Hepatocyte (in vitro differentiated cells): ENCODE data around the gene C11orf91.

Experiments used
- CTCF ChIP-seq: fragments of 200-600 bp; sonication (generic); IDR thresholded peaks from 2 replicates; pipeline ENCODE4 v1.5.1; 2016; ENCODE audit warnings: antibody characterized with exemption, mild to moderate bottlenecking; ENCODE audit not compliant: poor library complexity
- EZH2 ChIP-seq: fragments of 200-600 bp; sonication (generic); IDR thresholded peaks from 2 replicates; pipeline ENCODE4 v1.6.1; 2016; ENCODE audit warnings: antibody characterized with exemption, mild to moderate bottlenecking, borderline replicate concordance

GRCh38 chr11:33651990-33652389, 48.6 kb downstream of the C11orf91 start:
- TF ChIP-seq CTCF (no peak), EZH2 (no peak)
